Measurements from ENCODE around the gene SUMO4.

GRCh38 chr6:149405823-149406765 is 6.0 kb downstream of the SUMO4 start:
- TF ChIP-seq POLR2A (IDR thresholded peaks at IDR 0.05): no peak
- no peak for TF ChIP-seq POLR2AphosphoS5 (IDR thresholded peaks at IDR 0.05)
